Renal cortical epithelial cell (primary cell): ENCODE measurements around the gene C1QTNF4. TPM values are rescaled to one million over a fixed set of nuclear protein-coding genes. Genes with fewer than 3 reads are reported as not detected.
"Not testable (repeated sequence)": the region's sequence is repeated elsewhere in the genome, so short reads cannot be mapped to it uniquely, and the experiment has no call there.

ENCODE experiments used
- DNase-seq: peaks from one replicate; pipeline ENCODE4 v3.0.0-alpha.2; 2011; ENCODE audit warnings: low read depth
- total RNA-seq: library from RNA; depleted of rRNA; stranded (reverse); fragments of >200 nt; gene quantifications from 2 replicates; pipeline ENCODE4 v1.2.3, GENCODE V29; 2014

The C1QTNF4 gene
- total RNA-seq, 1 donor from 2014 or later, result not detected

GRCh38 chr11:47565340-47566148 is 28.7 kb downstream of the C1QTNF4 start, which contains the start of gene PTPMT1:
Gene PTPMT1 (plus strand): TSS chr11:47565599. CDS start chr11:47565623, 24 bp downstream.
- DNase-seq, result no peak

GRCh38 chr11:47564933-47565339 is 29.3 kb downstream of the C1QTNF4 start:
- no peak for DNase-seq

GRCh38 chr11:47564366-47564765 is 29.8 kb downstream of the C1QTNF4 start:
- not testable (repeated sequence) for DNase-seq

GRCh38 chr11:47562393-47562792 is 31.8 kb downstream of the C1QTNF4 start:
- not testable (repeated sequence) for DNase-seq

- no peak for DNase-seq
Observed at GRCh38 chr11:47560426-47560825, 33.8 kb downstream of the C1QTNF4 start.

- no peak for DNase-seq
Observed at GRCh38 chr11:47558695-47559094, 35.5 kb downstream of the C1QTNF4 start.

- DNase-seq, result not testable (repeated sequence)
Observed at GRCh38 chr11:47557004-47557403, 37.2 kb downstream of the C1QTNF4 start.

GRCh38 chr11:47553406-47553743 is 40.8 kb downstream of the C1QTNF4 start:
- DNase-seq, result no peak

- peak; percentile 58 for DNase-seq
Observed at GRCh38 chr11:47552566-47553405, 41.4 kb downstream of the C1QTNF4 start, which contains the start of gene CELF1. Gene CELF1 (minus strand): TSS chr11:47553132. CDS start chr11:47499523, 53,609 bp downstream.

- DNase-seq, result peak; percentile 53
Observed at GRCh38 chr11:47552056-47552565, 42.1 kb downstream of the C1QTNF4 start.

- DNase-seq, result peak; percentile 58
Observed at GRCh38 chr11:47551086-47551485, 43.1 kb downstream of the C1QTNF4 start.

GRCh38 chr11:47550288-47551047 is 43.7 kb downstream of the C1QTNF4 start:
- peak; percentile 63 for DNase-seq

- not testable (repeated sequence) for DNase-seq
Observed at GRCh38 chr11:47546274-47546673, 47.9 kb downstream of the C1QTNF4 start.

GRCh38 chr11:47545298-47545697 is 48.9 kb downstream of the C1QTNF4 start:
- no peak for DNase-seq

GRCh38 chr11:47541070-47541469 is 53.1 kb downstream of the C1QTNF4 start:
- no peak for DNase-seq

GRCh38 chr11:47539681-47540039 is 54.6 kb downstream of the C1QTNF4 start:
- DNase-seq, result no peak

Other genes with a start within 250 kb of the C1QTNF4 start
- gene MYBPC3, start 241.7 kb downstream of the C1QTNF4 start, total RNA-seq, result not detected in 2 replicates
- not detected in 2 replicates for gene SPI1, start 215.9 kb downstream of the C1QTNF4 start, total RNA-seq
- gene SLC39A13, start 185.8 kb downstream of the C1QTNF4 start, total RNA-seq, result 51.9 and 140 TPM in 2 replicates
- 169 and 186 TPM in 2 replicates for gene PSMC3, start 168.0 kb downstream of the C1QTNF4 start, total RNA-seq
- gene RAPSN, start 145.3 kb downstream of the C1QTNF4 start, total RNA-seq, result 0.10 and 0.17 TPM in 2 replicates
- 76.8 and 137 TPM in 2 replicates for gene CELF1, start 41.3 kb downstream of the C1QTNF4 start, total RNA-seq
- 94.0 and 135 TPM in 2 replicates for gene PTPMT1, start 28.8 kb downstream of the C1QTNF4 start, total RNA-seq
- gene KBTBD4, start 15.4 kb downstream of the C1QTNF4 start, total RNA-seq, result 28.1 and 31.7 TPM in 2 replicates
- gene NDUFS3, start 15.3 kb downstream of the C1QTNF4 start, total RNA-seq, result 61.1 and 64.7 TPM in 2 replicates
- gene FAM180B, start 7.7 kb downstream of the C1QTNF4 start, total RNA-seq, result not detected in 2 replicates
- gene MTCH2, start 48.1 kb upstream of the C1QTNF4 start, total RNA-seq, result 104 and 109 TPM in 2 replicates
- gene AGBL2, start 121.0 kb upstream of the C1QTNF4 start, total RNA-seq, result 0.17 and 2.1 TPM in 2 replicates
- gene FNBP4, start 172.9 kb upstream of the C1QTNF4 start, total RNA-seq, result 35.8 and 50.6 TPM in 2 replicates